ENCODE measurements around the gene TGFB1.

DNA sequence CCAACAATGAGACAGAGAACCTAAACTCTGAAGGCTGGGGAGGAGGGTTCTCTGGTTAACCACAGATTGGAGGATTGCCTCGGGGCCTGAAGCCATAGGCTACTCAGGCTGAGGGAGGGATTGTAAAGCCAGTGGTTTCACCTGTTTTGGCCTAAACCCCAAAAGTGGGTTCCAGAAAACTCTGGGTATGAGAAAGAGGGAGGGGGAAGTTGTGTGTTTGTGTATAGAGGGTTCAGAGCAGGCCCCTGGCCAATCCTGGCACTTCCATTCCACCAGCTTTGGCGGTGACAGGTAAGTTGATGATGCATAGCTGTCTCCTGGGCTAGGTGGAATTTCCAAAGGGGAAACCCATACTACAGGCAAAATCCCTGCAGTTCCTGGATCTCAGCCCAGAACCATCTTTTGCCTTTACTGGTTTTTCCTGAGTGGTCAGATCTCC, 57.3 kb downstream of the TGFB1 start:
- TF ChIP-seq POLR2AphosphoS5 (IDR thresholded peaks at IDR 0.05; ENCODE audit: low read depth, low read length) (0 out of 2 replicates have a peak, but pooled peaks have one; percentile 14), POLR2A (IDR thresholded peaks at IDR 0.05; ENCODE audit: low read depth, low read length) (no peak; the same call in 1 of the 2 replicates)
